ENCODE results near the gene SEMA3D. TPM values are rescaled to one million over a fixed set of nuclear protein-coding genes. Genes with fewer than 3 reads are reported as not detected.

The SEMA3D gene
- total RNA-seq, 2 experiments from 2014 or later, result not detected

- H3K4me3 Mint-ChIP-seq, result no peak overlapping the region
- no peaks in the 10 kb centered on the region for H3K27me3 Mint-ChIP-seq (ENCODE audit: low read depth)
- H3K27ac Mint-ChIP-seq, result no peak overlapping the region
- intact Hi-C loops (cut with micrococcal nuclease), result no loop called here
- no peaks in the 10 kb centered on the region for H3K36me3 Mint-ChIP-seq (ENCODE audit: low read depth)
- no peaks in the 10 kb centered on the region for H3K9me3 Mint-ChIP-seq
- CTCF ChIA-PET, result no interaction called here
- H3K4me1 Mint-ChIP-seq (ENCODE audit: low read depth), result no peaks in the 10 kb centered on the region
- no peak for DNase-seq
Observed at GRCh38 chr7:85106719-85107118, 80.1 kb downstream of the SEMA3D start.

DNA sequence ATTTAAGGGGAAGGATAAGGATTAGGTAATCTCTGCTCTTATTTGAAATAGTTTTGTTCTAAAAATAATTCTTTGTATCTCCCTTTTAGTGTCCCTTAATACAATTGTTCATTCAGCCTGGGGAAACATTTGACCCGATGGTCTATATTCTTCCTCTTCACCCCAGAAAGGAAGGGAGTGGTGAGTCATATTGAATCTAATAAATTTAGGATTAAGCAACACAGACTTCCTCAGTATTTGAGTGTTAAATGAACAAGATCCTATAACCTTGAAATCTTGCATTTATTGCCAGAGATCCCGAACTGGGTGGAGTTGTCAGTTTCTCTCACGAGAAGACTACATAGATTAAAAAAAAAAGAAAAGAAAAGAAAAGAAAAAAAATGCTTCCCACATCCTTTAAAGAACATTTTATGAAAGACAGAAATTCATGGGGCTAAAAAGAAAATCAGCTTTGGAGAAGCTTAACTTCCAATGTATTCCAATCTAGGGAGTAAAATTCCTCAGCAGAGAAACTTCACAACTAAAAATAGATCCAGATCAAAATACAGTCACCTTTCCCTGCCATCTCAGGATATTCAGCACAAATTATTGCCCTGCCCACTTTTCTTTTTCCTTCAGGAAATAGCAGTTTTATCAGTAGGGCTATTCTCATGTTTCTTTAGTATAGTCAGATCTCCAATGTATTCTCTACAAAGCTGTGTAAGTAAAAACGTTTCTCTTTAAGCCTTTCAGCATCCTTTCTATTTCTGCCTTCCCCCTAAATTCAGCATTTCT lies 82.2 kb downstream of the SEMA3D start:
- no peaks in the 10 kb centered on the region for H3K9me3 Mint-ChIP-seq
- H3K4me1 Mint-ChIP-seq (ENCODE audit: low read depth), result no peaks in the 10 kb centered on the region
- no peaks in the 10 kb centered on the region for H3K36me3 Mint-ChIP-seq (ENCODE audit: low read depth)
- intact Hi-C loops (cut with micrococcal nuclease), result no loop called here
- DNase-seq, result no peak
- no peak overlapping the region for H3K27ac Mint-ChIP-seq
- H3K27me3 Mint-ChIP-seq (ENCODE audit: low read depth), result no peaks in the 10 kb centered on the region
- CTCF ChIA-PET, result no interaction called here
- no peak overlapping the region for H3K4me3 Mint-ChIP-seq

- H3K4me1 Mint-ChIP-seq (ENCODE audit: low read depth), result no peaks in the 10 kb centered on the region
Observed at GRCh38 chr7:85103962-85104361, 82.9 kb downstream of the SEMA3D start.

DNA sequence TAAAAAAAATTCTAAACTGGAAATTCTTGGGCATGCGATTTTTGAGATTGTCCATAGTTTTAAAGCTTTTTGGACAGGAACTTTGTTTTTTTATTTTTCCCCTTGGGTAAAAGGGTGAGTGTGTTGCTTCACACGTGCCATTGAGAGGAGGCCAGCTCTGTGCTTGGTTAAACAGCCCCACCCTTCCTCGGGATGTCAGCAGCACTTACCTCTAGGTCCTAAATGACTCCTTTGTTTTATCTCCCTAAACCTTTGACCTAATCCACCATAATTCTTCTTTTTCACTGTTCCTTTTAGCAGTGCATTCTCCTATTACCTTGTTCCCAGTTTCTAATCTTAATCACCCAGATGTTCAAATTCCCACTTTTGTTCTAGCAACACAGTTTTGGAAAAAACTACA lies 83.5 kb downstream of the SEMA3D start:
- no peaks in the 10 kb centered on the region for H3K27me3 Mint-ChIP-seq (ENCODE audit: low read depth)
- CTCF ChIA-PET, result no interaction called here
- no peaks in the 10 kb centered on the region for H3K36me3 Mint-ChIP-seq (ENCODE audit: low read depth)
- no peak overlapping the region for H3K4me3 Mint-ChIP-seq
- H3K4me1 Mint-ChIP-seq (ENCODE audit: low read depth), result no peaks in the 10 kb centered on the region
- peaks cover 2% of the 10 kb centered on the region for H3K9me3 Mint-ChIP-seq
- DNase-seq, result no peak
- intact Hi-C loops (cut with micrococcal nuclease), result no loop called here
- H3K27ac Mint-ChIP-seq, result no peak overlapping the region

More at GRCh38 chr7:85103962-85104361, 82.9 kb downstream of the SEMA3D start:
- no peaks in the 10 kb centered on the region for H3K27me3 Mint-ChIP-seq (ENCODE audit: low read depth)
- H3K36me3 Mint-ChIP-seq (ENCODE audit: low read depth), result no peaks in the 10 kb centered on the region
- no peak for DNase-seq
- CTCF ChIA-PET, result no interaction called here
- H3K27ac Mint-ChIP-seq, result no peak overlapping the region
- peaks cover under 1% of the 10 kb centered on the region for H3K9me3 Mint-ChIP-seq
- intact Hi-C loops (cut with micrococcal nuclease), result no loop called here
- no peak overlapping the region for H3K4me3 Mint-ChIP-seq

DNA sequence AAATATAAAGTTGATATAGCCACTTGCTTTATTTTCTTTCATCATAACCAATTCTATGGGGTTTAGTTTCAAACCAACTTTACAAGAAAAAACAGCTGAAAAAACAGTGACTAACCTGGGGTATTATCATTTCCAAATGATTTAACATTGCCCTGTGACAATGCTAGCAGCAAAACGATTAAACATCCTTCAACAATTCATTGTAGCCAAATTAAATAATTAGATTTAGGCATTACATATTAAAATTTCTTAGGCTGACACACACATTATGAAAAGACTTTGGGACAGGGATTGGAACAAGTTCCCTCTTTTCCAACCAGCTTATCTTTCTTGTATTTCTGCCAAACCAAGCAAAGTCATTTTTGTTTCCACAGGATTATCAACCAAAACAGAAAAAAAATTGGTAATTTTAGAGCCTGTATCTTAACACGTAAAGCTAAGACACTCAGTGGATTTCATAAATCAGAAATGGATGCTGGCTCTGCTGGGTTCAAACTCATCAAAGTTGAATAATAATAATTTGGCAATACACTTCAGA lies 84.0 kb downstream of the SEMA3D start:
- no peak for DNase-seq
- CTCF ChIA-PET, result no interaction called here
- Mint-ChIP-seq H3K9me3 (peaks cover 2% of the 10 kb centered on the region), H3K36me3 (ENCODE audit: low read depth) (no peaks in the 10 kb centered on the region), H3K4me3 (no peak overlapping the region), H3K27me3 (ENCODE audit: low read depth) (no peaks in the 10 kb centered on the region), H3K27ac (no peak overlapping the region), H3K4me1 (ENCODE audit: low read depth) (no peaks in the 10 kb centered on the region)
- intact Hi-C loops (cut with micrococcal nuclease), result no loop called here

- CTCF ChIA-PET, result no interaction called here
- Mint-ChIP-seq H3K9me3 (peaks cover 2% of the 10 kb centered on the region), H3K36me3 (ENCODE audit: low read depth) (no peaks in the 10 kb centered on the region), H3K27ac (no peak overlapping the region), H3K4me1 (ENCODE audit: low read depth) (no peaks in the 10 kb centered on the region), H3K27me3 (ENCODE audit: low read depth) (no peaks in the 10 kb centered on the region), H3K4me3 (no peak overlapping the region)
- no peak for DNase-seq
- intact Hi-C loops (cut with micrococcal nuclease), result no loop called here
Observed at GRCh38 chr7:85101347-85101746, 85.5 kb downstream of the SEMA3D start.

- Mint-ChIP-seq H3K4me1 (ENCODE audit: low read depth) (no peaks in the 10 kb centered on the region), H3K4me3 (no peak overlapping the region), H3K27ac (no peak overlapping the region), H3K9me3 (peaks cover 2% of the 10 kb centered on the region), H3K36me3 (ENCODE audit: low read depth) (no peaks in the 10 kb centered on the region), H3K27me3 (ENCODE audit: low read depth) (no peaks in the 10 kb centered on the region)
- intact Hi-C loops (cut with micrococcal nuclease), result no loop called here
- no peak for DNase-seq
- CTCF ChIA-PET, result no interaction called here
Observed at GRCh38 chr7:85097844-85098243, 89.0 kb downstream of the SEMA3D start.

GRCh38 chr7:85095806-85096205 lies 91.0 kb downstream of the SEMA3D start:
- H3K36me3 Mint-ChIP-seq (ENCODE audit: low read depth), result no peaks in the 10 kb centered on the region
- intact Hi-C loops (cut with micrococcal nuclease), result no loop called here
- no peak for DNase-seq
- no peaks in the 10 kb centered on the region for H3K27me3 Mint-ChIP-seq (ENCODE audit: low read depth)
- no peak overlapping the region for H3K4me3 Mint-ChIP-seq
- peaks cover 2% of the 10 kb centered on the region for H3K9me3 Mint-ChIP-seq
- CTCF ChIA-PET, result no interaction called here
- H3K27ac Mint-ChIP-seq, result no peak overlapping the region
- no peaks in the 10 kb centered on the region for H3K4me1 Mint-ChIP-seq (ENCODE audit: low read depth)

GRCh38 chr7:85095366-85095765 lies 91.5 kb downstream of the SEMA3D start:
- no peak overlapping the region for H3K4me3 Mint-ChIP-seq
- intact Hi-C loops (cut with micrococcal nuclease), result no loop called here
- no peaks in the 10 kb centered on the region for H3K36me3 Mint-ChIP-seq (ENCODE audit: low read depth)
- no peak for DNase-seq
- CTCF ChIA-PET, result no interaction called here
- no peak overlapping the region for H3K27ac Mint-ChIP-seq
- no peaks in the 10 kb centered on the region for H3K27me3 Mint-ChIP-seq (ENCODE audit: low read depth)
- H3K9me3 Mint-ChIP-seq, result peaks cover 2% of the 10 kb centered on the region
- no peaks in the 10 kb centered on the region for H3K4me1 Mint-ChIP-seq (ENCODE audit: low read depth)

DNA sequence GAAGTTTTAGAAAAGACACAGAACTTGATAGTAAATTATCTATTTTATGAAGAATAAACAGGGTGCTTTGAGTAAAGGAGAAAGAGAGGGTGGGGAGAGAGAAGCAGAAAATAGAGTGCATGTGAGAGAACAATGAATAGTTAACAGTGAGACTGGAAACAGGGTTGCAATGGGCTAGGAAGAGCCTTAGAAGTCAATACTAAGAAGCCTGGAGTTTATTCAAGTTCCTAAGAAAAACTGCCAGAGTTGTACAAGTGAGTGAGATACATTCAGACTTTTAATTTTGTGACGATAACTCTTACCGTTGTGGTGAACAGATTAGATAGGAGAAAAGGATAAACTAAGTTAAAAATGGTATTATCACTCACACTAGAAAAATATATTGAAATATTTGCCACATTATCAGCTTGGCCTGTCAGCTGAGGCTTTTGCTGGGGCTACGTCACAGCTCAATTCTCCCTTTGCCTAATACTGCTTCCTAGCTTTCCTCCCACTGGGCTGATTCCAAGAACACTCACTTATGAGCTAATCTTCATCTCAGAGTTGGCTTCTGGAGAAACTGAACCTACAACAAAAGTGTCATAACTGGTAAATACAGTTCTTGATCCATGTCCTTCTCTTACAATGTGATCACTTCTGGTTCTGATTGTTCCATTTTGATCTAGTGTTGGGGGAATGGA lies 92.7 kb downstream of the SEMA3D start:
- CTCF ChIA-PET, result no interaction called here
- no peak for DNase-seq
- Mint-ChIP-seq H3K36me3 (ENCODE audit: low read depth) (no peaks in the 10 kb centered on the region), H3K27me3 (ENCODE audit: low read depth) (no peaks in the 10 kb centered on the region), H3K9me3 (peaks cover 2% of the 10 kb centered on the region), H3K27ac (no peak overlapping the region), H3K4me3 (no peak overlapping the region), H3K4me1 (ENCODE audit: low read depth) (no peaks in the 10 kb centered on the region)
- intact Hi-C loops (cut with micrococcal nuclease), result no loop called here

DNA sequence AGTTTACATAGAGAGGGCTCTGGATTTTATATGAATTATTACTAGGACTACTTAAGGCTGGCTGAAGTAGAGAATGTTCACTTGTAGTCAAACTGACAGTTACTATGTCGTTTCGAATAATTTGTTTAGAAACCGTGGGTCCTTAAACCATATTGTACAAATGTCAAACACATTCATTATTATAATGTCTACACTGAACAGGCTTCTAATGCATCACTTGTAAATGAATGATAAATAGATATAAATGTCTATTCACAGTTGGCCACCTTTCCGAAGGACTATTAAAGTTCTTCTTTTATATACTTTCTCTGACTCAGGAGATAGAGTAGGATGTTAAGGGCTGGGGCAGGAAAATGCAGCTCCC lies 95.3 kb downstream of the SEMA3D start:
- Mint-ChIP-seq H3K4me1 (ENCODE audit: low read depth) (no peaks in the 10 kb centered on the region), H3K27ac (no peak overlapping the region), H3K4me3 (no peak overlapping the region), H3K27me3 (ENCODE audit: low read depth) (peaks cover 2% of the 10 kb centered on the region), H3K9me3 (no peaks in the 10 kb centered on the region), H3K36me3 (ENCODE audit: low read depth) (no peaks in the 10 kb centered on the region)
- intact Hi-C loops (cut with micrococcal nuclease), result no loop called here
- no peak for DNase-seq
- CTCF ChIA-PET, result no interaction called here

DNA sequence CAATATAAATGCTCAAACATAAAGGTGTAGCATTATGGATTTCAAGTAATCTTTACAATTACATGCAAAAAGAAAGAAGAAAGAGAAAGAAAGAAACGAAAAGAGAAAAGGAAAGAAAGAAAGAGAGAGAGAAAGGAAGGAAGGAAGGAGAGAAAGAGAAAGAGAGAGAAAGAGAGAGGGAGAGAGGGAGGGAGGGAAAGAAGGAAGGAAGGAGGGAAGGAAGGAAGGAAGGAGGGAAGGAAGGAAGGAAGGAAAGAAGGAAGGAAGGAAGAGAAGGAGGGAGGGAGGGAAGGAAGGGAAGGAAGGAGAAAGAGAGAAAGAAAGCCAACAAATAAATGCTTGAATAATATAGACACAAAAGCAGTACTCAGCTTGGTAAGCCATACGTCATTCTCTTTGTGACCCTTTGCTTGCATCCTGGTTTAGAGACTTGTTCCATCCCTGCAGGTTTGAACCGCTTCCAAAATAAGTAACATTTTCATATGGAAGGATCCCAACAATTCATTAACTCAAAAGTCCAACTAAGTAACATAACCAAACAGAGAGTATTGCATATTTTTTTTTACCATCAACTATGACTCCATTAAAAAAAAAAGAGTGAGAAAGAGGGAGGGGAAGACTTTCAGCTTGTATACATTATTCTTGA lies 95.8 kb downstream of the SEMA3D start:
- H3K4me1 Mint-ChIP-seq (ENCODE audit: low read depth), result no peaks in the 10 kb centered on the region
- no peak overlapping the region for H3K27ac Mint-ChIP-seq
- H3K9me3 Mint-ChIP-seq, result no peaks in the 10 kb centered on the region
- H3K4me3 Mint-ChIP-seq, result no peak overlapping the region
- CTCF ChIA-PET, result interaction anchor here (0.7 kb wide), 1 partner anchor 61 kb away, joined by 3 read pairs; no protein-coding TSS in a partner anchor
- intact Hi-C loops (cut with micrococcal nuclease), result no loop called here
- DNase-seq, result no peak
- H3K36me3 Mint-ChIP-seq (ENCODE audit: low read depth), result no peaks in the 10 kb centered on the region
- H3K27me3 Mint-ChIP-seq (ENCODE audit: low read depth), result peaks cover 2% of the 10 kb centered on the region
